Peyer's patch (tissue), 4 donors: ENCODE results near the gene TSPAN18.

Experiments used
- CTCF ChIP-seq, 6 experiments: fragments of 450-650 bp in 4 of 6; fragments of 200-600 bp in 2 of 6; sonication (generic) in 1 of 6; IDR thresholded peaks; one replicate each; pipeline ENCODE4 v1.5.1; 2017 to 2019; ENCODE audit warnings: antibody characterized with exemption in 6 of 6, mild to moderate bottlenecking in 3 of 6, moderate library complexity in 1 of 6
- POLR2A ChIP-seq, 2 donors: fragments of 450-650 bp; IDR thresholded peaks; one replicate each; pipeline ENCODE4 v1.5.1; 2017; ENCODE audit warnings: antibody characterized with exemption in 2 of 2, mild to moderate bottlenecking in 2 of 2, moderate library complexity in 2 of 2

- TF ChIP-seq CTCF (IDR thresholded peaks at IDR 0.05) (no peak), POLR2A (IDR thresholded peaks at IDR 0.05) (no peak)
Measured at GRCh38 chr11:44959064-44959463, 232.3 kb downstream of the TSPAN18 start.
